ENCODE measurements around the gene POLR1B. TPM values are rescaled to one million over a fixed set of nuclear protein-coding genes. Genes with fewer than 3 reads are reported as not detected.
A peak's percentile ranks its signal among the peaks of the same experiment; 100 is the strongest.

The POLR1B gene
- total RNA-seq, 1 experiment from 2014 or later, result 27.7 TPM

GRCh38 chr2:112540906-112541305, 1.4 kb upstream of the POLR1B start:
- H3K27me3 ChIP-seq (ENCODE audit: insufficient read depth, low read depth), result no peaks in the 10 kb centered on the region
- DNase-seq, result no peak
- H4K20me1 ChIP-seq (ENCODE audit: insufficient read depth), result peaks cover 20% of the 10 kb centered on the region
- peaks cover 40% of the 10 kb centered on the region for H3K79me2 ChIP-seq (ENCODE audit: low read depth)
- peak overlapping the region; percentile 95 for H3K4me2 ChIP-seq
- CTCF ChIA-PET, result interaction anchor here (0.5 kb wide), 1 partner anchor 57 kb away, joined by 5 read pairs; no protein-coding TSS in a partner anchor
- POLR2A ChIA-PET (ENCODE audit: unreplicated experiment), result interaction anchor here (0.7 kb wide), 1 partner anchor 169 kb away, joined by 3 read pairs; no protein-coding TSS in a partner anchor
- no peaks in the 10 kb centered on the region for H3K36me3 ChIP-seq (ENCODE audit: low read depth)
- H3F3A ChIP-seq (ENCODE audit: insufficient read depth, low read depth), result peaks cover 21% of the 10 kb centered on the region; the same call in 1 of the 2 replicates
- 0 out of 2 replicates have a peak overlapping the region, but pooled peaks have one; percentile 97 for H2AFZ ChIP-seq
- no peak for TF ChIP-seq EZH2 (IDR thresholded peaks at IDR 0.05; ENCODE audit: low read depth)
- no peak for TF ChIP-seq CTCF (conservative IDR thresholded peaks at IDR 0.05)
- H3K4me3 ChIP-seq, result peak overlapping the region; percentile 97; the same call in 1 of the 2 replicates
- peaks cover 21% of the 10 kb centered on the region for H3K4me1 ChIP-seq (replicated peaks; ENCODE audit: insufficient read depth)
- intact Hi-C loops (cut with micrococcal nuclease; ENCODE audit: unreplicated experiment), result no loop called here
- no peak overlapping the region for H3K27ac ChIP-seq
- BruUV-seq (replicated peaks), result no TSS peak
- no peaks in the 10 kb centered on the region for H3K9me3 ChIP-seq (ENCODE audit: insufficient read depth, low read depth)
- H3K9me2 ChIP-seq (ENCODE audit: insufficient read depth), result no peaks in the 10 kb centered on the region

GRCh38 chr2:112541315-112542122, 746 bp upstream of the POLR1B start:
- intact Hi-C loops (cut with micrococcal nuclease; ENCODE audit: unreplicated experiment), result no loop called here
- TSS peak; percentile 96 for BruUV-seq (replicated peaks)
- Histone ChIP-seq H3K27me3 (ENCODE audit: insufficient read depth, low read depth) (no peaks in the 10 kb centered on the region), H3K4me1 (replicated peaks; ENCODE audit: insufficient read depth) (peaks cover 21% of the 10 kb centered on the region), H3K4me3 (peak overlapping the region; percentile 97), H3K9me3 (ENCODE audit: insufficient read depth, low read depth) (no peaks in the 10 kb centered on the region), H3K9me2 (ENCODE audit: insufficient read depth) (no peaks in the 10 kb centered on the region), H4K20me1 (ENCODE audit: insufficient read depth) (peaks cover 20% of the 10 kb centered on the region), H3K36me3 (ENCODE audit: low read depth) (no peaks in the 10 kb centered on the region), H3K4me2 (peak overlapping the region; percentile 95), H3F3A (ENCODE audit: insufficient read depth, low read depth) (peaks cover 21% of the 10 kb centered on the region; the same call in 1 of the 2 replicates), H3K27ac (peak overlapping the region; percentile 75), H2AFZ (peak overlapping the region; percentile 97), H3K79me2 (ENCODE audit: low read depth) (peaks cover 45% of the 10 kb centered on the region)
- DNase-seq, result no peak
- TF ChIP-seq CTCF (conservative IDR thresholded peaks at IDR 0.05) (no peak), EZH2 (IDR thresholded peaks at IDR 0.05; ENCODE audit: low read depth) (no peak)
- ChIA-PET CTCF (interaction anchor here (0.5 kb wide), 1 partner anchor 58 kb away, joined by 5 read pairs; no protein-coding TSS in a partner anchor), POLR2A (ENCODE audit: unreplicated experiment) (interaction anchor here (0.5 kb wide), 1 partner anchor 43 kb away, joined by 4 read pairs; the partner anchor contains the start of gene CHCHD5)

- POLR2A ChIA-PET (ENCODE audit: unreplicated experiment), result interaction anchor here (0.7 kb wide), 2 partner anchors 398 to 862 kb away, joined by 3 to 4 read pairs; no protein-coding TSS in a partner anchor
- CTCF ChIA-PET, result no interaction called here
- peaks cover 21% of the 10 kb centered on the region for H3K4me1 ChIP-seq (replicated peaks; ENCODE audit: insufficient read depth)
- no peaks in the 10 kb centered on the region for H3K27me3 ChIP-seq (ENCODE audit: insufficient read depth, low read depth)
- peaks cover 20% of the 10 kb centered on the region for H4K20me1 ChIP-seq (ENCODE audit: insufficient read depth)
- peak overlapping the region; percentile 75 for H3K27ac ChIP-seq
- intact Hi-C loops (cut with micrococcal nuclease; ENCODE audit: unreplicated experiment), result no loop called here
- H3K36me3 ChIP-seq (ENCODE audit: low read depth), result peaks cover 12% of the 10 kb centered on the region
- H3K9me3 ChIP-seq (ENCODE audit: insufficient read depth, low read depth), result no peaks in the 10 kb centered on the region
- DNase-seq, result no peak
- no TSS peak for BruUV-seq (replicated peaks)
- H3F3A ChIP-seq (ENCODE audit: insufficient read depth, low read depth), result peaks cover 21% of the 10 kb centered on the region; the same call in 1 of the 2 replicates
- H3K9me2 ChIP-seq (ENCODE audit: insufficient read depth), result no peaks in the 10 kb centered on the region
- peaks cover 61% of the 10 kb centered on the region for H3K79me2 ChIP-seq (ENCODE audit: low read depth)
- TF ChIP-seq EZH2 (IDR thresholded peaks at IDR 0.05; ENCODE audit: low read depth) (no peak), CTCF (conservative IDR thresholded peaks at IDR 0.05) (no peak)
- H3K4me3 ChIP-seq, result peak overlapping the region; percentile 97
- H2AFZ ChIP-seq, result peak overlapping the region; percentile 97
- H3K4me2 ChIP-seq, result peak overlapping the region; percentile 95
Measured at GRCh38 chr2:112542984-112543661, 858 bp downstream of the POLR1B start.

All from PC-9 (cell line).